Measurements from ENCODE around the gene CD40. TPM values are rescaled to one million over a fixed set of nuclear protein-coding genes. Genes with fewer than 3 reads are reported as not detected.

CD40 gene
- total RNA-seq, 1 donor from 2014 or later = 1.2 TPM

DNA sequence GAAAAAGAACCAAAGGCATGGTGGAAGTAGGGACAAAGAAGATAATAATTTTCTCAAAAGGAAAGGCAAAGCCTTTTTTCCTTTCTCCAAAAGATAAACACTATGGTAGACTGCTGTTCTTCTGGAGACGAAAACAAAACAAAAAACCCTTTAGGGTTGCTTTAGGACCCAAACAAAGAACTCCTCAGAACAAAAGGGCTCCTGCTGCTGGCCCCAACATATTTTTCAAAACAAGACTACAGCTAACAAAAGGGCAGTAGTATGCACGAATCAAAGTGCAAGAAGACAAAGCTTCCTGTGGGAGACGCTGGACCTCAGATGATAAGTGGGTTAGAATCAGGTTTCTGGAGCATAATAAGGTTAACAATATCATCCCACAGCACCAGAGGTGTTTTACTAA is 44.1 kb upstream of the CD40 start:
- Mint-ChIP-seq H3K9me3 (ENCODE audit: unreplicated experiment) (no peaks in the 10 kb centered on the region), H3K36me3 (ENCODE audit: unreplicated experiment) (peaks cover 6% of the 10 kb centered on the region), H3K27me3 (ENCODE audit: unreplicated experiment) (no peaks in the 10 kb centered on the region), H3K4me3 (ENCODE audit: unreplicated experiment) (no peak overlapping the region), H3K4me1 (ENCODE audit: low read depth, unreplicated experiment) (peaks cover 10% of the 10 kb centered on the region), H3K27ac (ENCODE audit: unreplicated experiment) (no peak overlapping the region)
- no peak for DNase-seq
- no peak for TF ChIP-seq CTCF (IDR thresholded peaks at IDR 0.05; ENCODE audit: partially characterized antibody, unreplicated experiment)

- Mint-ChIP-seq H3K9me3 (ENCODE audit: unreplicated experiment) (no peaks in the 10 kb centered on the region), H3K27me3 (ENCODE audit: unreplicated experiment) (no peaks in the 10 kb centered on the region), H3K4me3 (ENCODE audit: unreplicated experiment) (no peak overlapping the region), H3K27ac (ENCODE audit: unreplicated experiment) (no peak overlapping the region), H3K36me3 (ENCODE audit: unreplicated experiment) (peaks cover 6% of the 10 kb centered on the region), H3K4me1 (ENCODE audit: low read depth, unreplicated experiment) (peaks cover 16% of the 10 kb centered on the region)
- TF ChIP-seq CTCF (IDR thresholded peaks at IDR 0.05; ENCODE audit: partially characterized antibody, unreplicated experiment) = no peak
- DNase-seq = no peak
These were observed 41.3 kb upstream of the CD40 start for GRCh38 chr20:46076806-46077205.

GRCh38 chr20:46077642-46078305 is 40.3 kb upstream of the CD40 start:
- Mint-ChIP-seq H3K27ac (ENCODE audit: unreplicated experiment) (peak overlapping the region; percentile 13), H3K36me3 (ENCODE audit: unreplicated experiment) (peaks cover 6% of the 10 kb centered on the region), H3K9me3 (ENCODE audit: unreplicated experiment) (no peaks in the 10 kb centered on the region), H3K4me1 (ENCODE audit: low read depth, unreplicated experiment) (peaks cover 17% of the 10 kb centered on the region), H3K27me3 (ENCODE audit: unreplicated experiment) (no peaks in the 10 kb centered on the region), H3K4me3 (ENCODE audit: unreplicated experiment) (no peak overlapping the region)
- DNase-seq = no peak
- TF ChIP-seq CTCF (IDR thresholded peaks at IDR 0.05; ENCODE audit: partially characterized antibody, unreplicated experiment) = no peak

GRCh38 chr20:46078954-46079353 is 39.2 kb upstream of the CD40 start:
- H3K9me3 Mint-ChIP-seq (ENCODE audit: unreplicated experiment) = no peaks in the 10 kb centered on the region
- no peak for DNase-seq
- H3K27ac Mint-ChIP-seq (ENCODE audit: unreplicated experiment) = no peak overlapping the region
- H3K4me1 Mint-ChIP-seq (ENCODE audit: low read depth, unreplicated experiment) = peaks cover 20% of the 10 kb centered on the region
- no peaks in the 10 kb centered on the region for H3K27me3 Mint-ChIP-seq (ENCODE audit: unreplicated experiment)
- no peak overlapping the region for H3K4me3 Mint-ChIP-seq (ENCODE audit: unreplicated experiment)
- TF ChIP-seq CTCF (IDR thresholded peaks at IDR 0.05; ENCODE audit: partially characterized antibody, unreplicated experiment) = no peak
- peaks cover 6% of the 10 kb centered on the region for H3K36me3 Mint-ChIP-seq (ENCODE audit: unreplicated experiment)

DNA sequence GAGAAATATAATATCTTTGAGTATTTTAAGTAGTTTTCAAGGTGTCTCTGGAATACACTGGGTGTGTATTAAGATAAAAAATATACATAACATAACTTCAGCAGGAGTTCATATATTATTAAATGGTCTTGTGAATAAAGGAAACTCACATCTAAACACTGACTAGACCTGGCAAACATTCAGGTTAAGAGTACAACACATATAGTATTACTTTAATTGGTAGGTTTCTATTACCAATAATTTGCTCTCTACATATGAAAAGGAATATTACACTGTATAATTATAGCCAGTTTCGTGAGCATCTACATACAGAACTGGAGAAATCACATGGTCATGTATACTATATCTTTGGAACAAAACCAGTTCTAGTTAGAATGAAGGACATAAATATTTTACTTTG is 37.0 kb upstream of the CD40 start:
- no peaks in the 10 kb centered on the region for H3K36me3 Mint-ChIP-seq (ENCODE audit: unreplicated experiment)
- no peaks in the 10 kb centered on the region for H3K9me3 Mint-ChIP-seq (ENCODE audit: unreplicated experiment)
- H3K4me1 Mint-ChIP-seq (ENCODE audit: low read depth, unreplicated experiment) = peaks cover 17% of the 10 kb centered on the region
- H3K27ac Mint-ChIP-seq (ENCODE audit: unreplicated experiment) = no peak overlapping the region
- DNase-seq = no peak
- no peaks in the 10 kb centered on the region for H3K27me3 Mint-ChIP-seq (ENCODE audit: unreplicated experiment)
- no peak for TF ChIP-seq CTCF (IDR thresholded peaks at IDR 0.05; ENCODE audit: partially characterized antibody, unreplicated experiment)
- H3K4me3 Mint-ChIP-seq (ENCODE audit: unreplicated experiment) = no peak overlapping the region

Measured in glutamatergic neuron (in vitro differentiated cells).